A673 (cell line): ENCODE measurements around the gene FLT3.

Experiments
- EZH2 ChIP-seq: fragments of 200-600 bp; sonication (generic); IDR thresholded peaks from 2 replicates; pipeline ENCODE4 v1.6.1; 2017; ENCODE audit warnings: borderline replicate concordance, low read depth, mild to moderate bottlenecking, mixed read lengths, antibody characterized with exemption, low read length; ENCODE audit not compliant: poor library complexity, severe bottlenecking
- TF ChIP-seq, protein P1 (sequence below): fragments of 300-800, 200-600 bp; sonication (generic); conservative IDR thresholded peaks from 2 replicates; pipeline ENCODE4 v1.5.1; 2017; ENCODE audit warnings: low read depth, mild to moderate bottlenecking, antibody characterized with exemption, low read length, moderate library complexity, mixed read lengths

DNA sequence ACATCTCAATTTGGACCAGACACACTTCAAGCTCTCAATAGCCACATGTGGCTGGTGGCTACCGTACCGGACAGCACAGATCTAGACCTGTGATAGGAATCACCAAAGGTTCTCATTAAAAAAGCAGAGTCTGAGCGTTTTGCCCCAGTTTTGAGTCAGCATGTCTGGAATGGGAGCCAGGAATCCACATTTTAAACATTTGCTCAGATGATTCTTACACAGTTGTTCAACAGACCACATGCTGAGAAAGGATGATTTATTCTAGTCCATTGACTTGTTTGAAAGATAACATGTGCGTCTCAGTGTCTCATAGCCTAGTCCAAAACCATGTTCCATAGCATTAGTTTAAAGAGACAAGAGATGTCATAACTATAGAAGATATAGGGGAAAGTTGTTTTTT is 53.4 kb downstream of the FLT3 start:
- TF ChIP-seq, protein P1, sequence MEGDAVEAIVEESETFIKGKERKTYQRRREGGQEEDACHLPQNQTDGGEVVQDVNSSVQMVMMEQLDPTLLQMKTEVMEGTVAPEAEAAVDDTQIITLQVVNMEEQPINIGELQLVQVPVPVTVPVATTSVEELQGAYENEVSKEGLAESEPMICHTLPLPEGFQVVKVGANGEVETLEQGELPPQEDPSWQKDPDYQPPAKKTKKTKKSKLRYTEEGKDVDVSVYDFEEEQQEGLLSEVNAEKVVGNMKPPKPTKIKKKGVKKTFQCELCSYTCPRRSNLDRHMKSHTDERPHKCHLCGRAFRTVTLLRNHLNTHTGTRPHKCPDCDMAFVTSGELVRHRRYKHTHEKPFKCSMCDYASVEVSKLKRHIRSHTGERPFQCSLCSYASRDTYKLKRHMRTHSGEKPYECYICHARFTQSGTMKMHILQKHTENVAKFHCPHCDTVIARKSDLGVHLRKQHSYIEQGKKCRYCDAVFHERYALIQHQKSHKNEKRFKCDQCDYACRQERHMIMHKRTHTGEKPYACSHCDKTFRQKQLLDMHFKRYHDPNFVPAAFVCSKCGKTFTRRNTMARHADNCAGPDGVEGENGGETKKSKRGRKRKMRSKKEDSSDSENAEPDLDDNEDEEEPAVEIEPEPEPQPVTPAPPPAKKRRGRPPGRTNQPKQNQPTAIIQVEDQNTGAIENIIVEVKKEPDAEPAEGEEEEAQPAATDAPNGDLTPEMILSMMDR, result no peak
- no peak for TF ChIP-seq EZH2
